Neural progenitor cell (in vitro differentiated cells): Measurements from ENCODE around the gene ZNF341.

Source experiments
- CTCF ChIP-seq: fragments of 200-600 bp; sonication (generic); IDR thresholded peaks from 2 replicates; pipeline ENCODE4 v1.5.1; 2017; ENCODE audit warnings: antibody characterized with exemption, mild to moderate bottlenecking
- EZH2phosphoT487 ChIP-seq: fragments of 200-600 bp; sonication (generic); IDR thresholded peaks from 2 replicates; pipeline ENCODE4 v1.6.1; 2017; ENCODE audit warnings: antibody characterized with exemption

- TF ChIP-seq EZH2phosphoT487 (no peak), CTCF (no peak)
Measured at GRCh38 chr20:33839591-33839990, 107.8 kb downstream of the ZNF341 start.
